ENCODE results near the gene OSBPL5.

Gene OSBPL5

GRCh38 chr11:3104051-3104714, 60.9 kb downstream of the OSBPL5 start:
- H3K36me3 Mint-ChIP-seq = no peaks in the 10 kb centered on the region
- no peaks in the 10 kb centered on the region for H3K9me3 Mint-ChIP-seq
- H3K4me1 Mint-ChIP-seq = peaks cover 9% of the 10 kb centered on the region
- no peak overlapping the region for H3K27ac Mint-ChIP-seq
- no peaks in the 10 kb centered on the region for H3K27me3 Mint-ChIP-seq
- H3K4me3 Mint-ChIP-seq = no peak overlapping the region

- no peaks in the 10 kb centered on the region for H3K36me3 Mint-ChIP-seq
- H3K9me3 Mint-ChIP-seq = no peaks in the 10 kb centered on the region
- peaks cover 15% of the 10 kb centered on the region for H3K4me1 Mint-ChIP-seq
- H3K27me3 Mint-ChIP-seq = no peaks in the 10 kb centered on the region
- H3K27ac Mint-ChIP-seq = no peak overlapping the region
- H3K4me3 Mint-ChIP-seq = no peak overlapping the region
Measured at GRCh38 chr11:3103076-3103475, 62.0 kb downstream of the OSBPL5 start.

DNA sequence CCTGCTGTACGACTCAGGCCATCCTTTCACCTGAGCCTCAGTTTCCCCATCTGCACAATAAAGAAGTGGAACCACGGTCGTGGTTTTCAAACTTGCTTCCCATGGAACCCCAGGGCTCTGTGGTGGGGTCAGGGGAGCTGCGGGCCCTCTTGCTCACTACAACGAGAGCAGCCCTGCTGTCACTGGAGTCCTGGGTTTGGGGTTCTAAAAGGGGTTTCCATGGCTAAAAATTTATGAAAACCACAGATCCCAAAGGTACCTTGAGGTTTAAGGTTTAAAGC, 62.5 kb downstream of the OSBPL5 start:
- Mint-ChIP-seq H3K27me3 (no peaks in the 10 kb centered on the region), H3K4me1 (peaks cover 18% of the 10 kb centered on the region), H3K4me3 (no peak overlapping the region), H3K36me3 (no peaks in the 10 kb centered on the region), H3K9me3 (no peaks in the 10 kb centered on the region), H3K27ac (no peak overlapping the region)

DNA sequence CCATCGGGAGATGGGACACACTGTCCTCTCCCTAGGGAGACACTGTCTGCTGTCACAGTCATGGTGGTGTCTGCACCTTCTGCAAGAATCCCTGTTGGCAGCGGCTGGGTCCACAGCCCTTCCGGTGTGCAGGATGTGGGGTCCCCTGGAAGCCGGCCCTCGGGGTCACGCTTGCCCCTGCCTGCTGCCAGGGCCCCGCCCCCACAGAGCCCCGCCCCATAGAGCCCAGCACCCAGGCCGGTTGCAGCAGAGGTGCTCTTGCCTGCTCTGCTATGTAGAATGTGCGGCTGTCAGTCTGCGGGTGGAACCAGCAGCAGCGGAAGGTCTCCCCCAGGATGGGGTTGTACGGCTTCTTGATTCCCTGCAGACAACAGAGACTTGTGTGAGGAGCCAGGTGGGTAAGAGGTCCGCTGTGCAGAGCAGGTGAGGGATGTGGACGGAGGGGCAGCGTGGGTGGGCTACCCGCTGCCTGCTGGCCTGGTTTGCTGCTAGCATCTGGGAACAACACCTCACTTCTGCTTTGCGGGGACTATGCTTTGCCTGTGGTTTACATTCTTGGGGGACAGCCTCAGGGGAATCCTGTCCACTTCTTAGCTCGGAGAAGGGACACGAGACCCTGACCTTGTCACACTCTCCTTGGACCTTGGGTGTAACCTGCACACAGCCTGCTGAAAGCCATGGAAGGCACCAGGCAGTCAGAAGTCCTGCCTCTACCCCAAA, 63.0 kb downstream of the OSBPL5 start:
- H3K27ac Mint-ChIP-seq = no peak overlapping the region
- H3K27me3 Mint-ChIP-seq = no peaks in the 10 kb centered on the region
- H3K4me1 Mint-ChIP-seq = peaks cover 18% of the 10 kb centered on the region
- no peak overlapping the region for H3K4me3 Mint-ChIP-seq
- H3K36me3 Mint-ChIP-seq = no peaks in the 10 kb centered on the region
- no peaks in the 10 kb centered on the region for H3K9me3 Mint-ChIP-seq

GRCh38 chr11:3099178-3099577, 65.9 kb downstream of the OSBPL5 start:
- Mint-ChIP-seq H3K27ac (no peak overlapping the region), H3K4me1 (peaks cover 18% of the 10 kb centered on the region), H3K27me3 (no peaks in the 10 kb centered on the region), H3K36me3 (peaks cover 2% of the 10 kb centered on the region), H3K9me3 (no peaks in the 10 kb centered on the region), H3K4me3 (no peak overlapping the region)

- Mint-ChIP-seq H3K4me1 (peaks cover 18% of the 10 kb centered on the region), H3K36me3 (peaks cover 2% of the 10 kb centered on the region), H3K9me3 (no peaks in the 10 kb centered on the region), H3K27ac (no peak overlapping the region), H3K4me3 (no peak overlapping the region), H3K27me3 (no peaks in the 10 kb centered on the region)
Measured at GRCh38 chr11:3096909-3097530, 68.1 kb downstream of the OSBPL5 start.

DNA sequence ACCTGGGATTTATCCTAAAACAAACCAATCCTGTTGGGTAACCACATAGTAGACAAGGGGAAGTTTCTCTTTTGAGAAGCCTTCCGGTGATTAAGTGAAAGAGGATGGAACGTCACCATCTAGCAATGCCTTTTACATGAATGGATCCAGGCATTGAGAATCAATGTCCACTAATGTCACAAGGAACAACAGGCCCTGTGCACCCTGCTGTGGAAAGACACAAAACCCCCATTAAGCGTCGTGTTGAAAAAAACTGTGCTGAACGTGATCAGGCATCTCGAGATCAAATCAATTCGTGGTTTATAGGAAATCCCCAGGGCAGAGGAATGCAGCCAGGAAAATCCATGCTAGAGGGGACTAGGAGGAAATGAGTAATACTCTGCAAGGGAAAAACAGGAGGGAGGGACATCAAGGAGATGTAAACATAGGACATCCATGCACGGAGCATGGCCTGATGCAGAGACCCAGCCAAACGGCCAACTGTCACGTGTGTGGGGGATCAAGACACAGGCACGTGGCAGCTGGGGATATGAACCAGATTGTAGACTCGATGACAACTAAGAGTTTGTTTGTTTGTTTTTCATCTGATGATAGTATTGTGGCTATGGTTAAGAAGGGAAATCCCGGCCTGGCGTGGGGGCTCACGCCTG, 69.3 kb downstream of the OSBPL5 start:
- H3K27ac Mint-ChIP-seq = no peak overlapping the region
- H3K27me3 Mint-ChIP-seq = no peaks in the 10 kb centered on the region
- no peaks in the 10 kb centered on the region for H3K9me3 Mint-ChIP-seq
- H3K4me1 Mint-ChIP-seq = peaks cover 18% of the 10 kb centered on the region
- H3K4me3 Mint-ChIP-seq = no peak overlapping the region
- H3K36me3 Mint-ChIP-seq = peaks cover 2% of the 10 kb centered on the region

GRCh38 chr11:3094223-3094824, 70.8 kb downstream of the OSBPL5 start:
- Mint-ChIP-seq H3K4me3 (no peak overlapping the region), H3K9me3 (no peaks in the 10 kb centered on the region), H3K36me3 (peaks cover 2% of the 10 kb centered on the region), H3K27me3 (no peaks in the 10 kb centered on the region), H3K4me1 (peaks cover 10% of the 10 kb centered on the region), H3K27ac (no peak overlapping the region)

DNA sequence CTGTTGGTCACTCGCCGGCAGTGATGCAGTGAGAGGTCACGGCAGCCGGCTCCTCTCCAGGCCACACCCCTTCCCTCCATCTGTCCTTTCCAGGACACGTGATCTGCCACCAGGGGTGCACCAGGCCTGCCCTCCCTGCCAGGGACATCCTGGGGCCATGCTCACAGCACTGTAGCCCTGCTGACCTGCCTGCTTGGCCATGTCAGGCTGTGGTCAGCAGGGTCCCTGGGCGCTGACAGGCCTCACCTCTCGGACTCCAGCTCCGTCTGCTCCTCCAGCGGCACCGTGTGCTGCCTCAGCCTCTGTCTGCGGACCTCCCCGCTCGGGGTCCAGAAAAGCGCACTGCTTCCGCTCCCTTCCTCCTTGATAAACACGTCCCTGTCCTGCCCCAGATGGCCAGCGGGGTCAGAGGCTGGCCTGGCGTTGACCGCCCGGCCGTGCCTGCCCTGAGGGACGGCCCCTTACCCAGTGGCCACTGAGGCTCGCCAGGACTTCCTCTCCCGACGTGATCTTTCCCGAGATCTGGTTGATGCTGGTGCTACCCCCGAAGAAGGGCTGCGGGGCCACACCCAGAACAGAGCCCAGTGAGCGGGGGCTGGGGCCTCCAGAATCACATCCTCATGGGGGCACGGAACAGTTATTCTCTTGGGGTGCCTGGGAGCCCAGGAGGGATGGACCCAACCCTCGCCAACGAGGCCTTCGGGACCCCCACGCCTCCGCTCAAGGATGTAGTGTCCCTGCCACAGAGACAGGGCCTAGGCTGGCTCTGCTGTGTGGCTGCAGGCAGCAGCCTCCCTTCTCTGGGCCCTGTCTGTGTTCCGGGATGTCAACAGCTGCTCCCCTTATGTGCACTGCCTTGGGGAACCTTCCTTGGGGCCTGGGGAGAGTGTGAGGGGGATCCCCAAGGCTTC, 71.6 kb downstream of the OSBPL5 start:
- no peak overlapping the region for H3K4me3 Mint-ChIP-seq
- H3K9me3 Mint-ChIP-seq = no peaks in the 10 kb centered on the region
- peaks cover 2% of the 10 kb centered on the region for H3K36me3 Mint-ChIP-seq
- H3K27me3 Mint-ChIP-seq = no peaks in the 10 kb centered on the region
- peaks cover 4% of the 10 kb centered on the region for H3K4me1 Mint-ChIP-seq
- H3K27ac Mint-ChIP-seq = no peak overlapping the region

DNA sequence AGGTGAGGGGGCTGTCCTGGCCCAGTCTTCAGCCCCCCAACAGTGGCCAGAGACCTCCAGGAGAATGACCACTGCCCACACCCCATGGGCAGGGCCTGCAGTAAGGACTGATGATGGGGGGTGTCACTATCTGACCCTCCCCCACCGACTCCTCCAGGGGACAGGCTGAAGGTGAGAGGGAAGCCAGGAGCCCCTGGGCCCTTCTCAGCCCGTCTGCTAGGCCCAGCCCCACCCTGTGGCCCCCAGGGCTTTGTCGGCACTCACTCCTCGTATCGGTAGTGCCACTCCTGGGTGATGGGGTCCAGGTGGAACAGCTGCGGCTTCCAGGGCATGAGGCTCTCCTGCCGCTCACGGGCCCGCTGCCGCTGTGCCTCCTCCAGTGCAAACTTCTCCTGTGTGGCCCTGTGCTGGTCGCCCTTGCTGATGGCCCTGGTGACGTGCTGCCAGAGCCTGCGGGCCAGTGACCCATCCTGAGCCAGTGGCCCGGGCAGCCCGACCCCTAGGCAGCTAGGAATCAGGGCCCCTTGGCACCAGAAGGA, 72.4 kb downstream of the OSBPL5 start:
- no peaks in the 10 kb centered on the region for H3K27me3 Mint-ChIP-seq
- H3K4me1 Mint-ChIP-seq = no peaks in the 10 kb centered on the region
- H3K36me3 Mint-ChIP-seq = peaks cover 2% of the 10 kb centered on the region
- H3K4me3 Mint-ChIP-seq = no peak overlapping the region
- no peak overlapping the region for H3K27ac Mint-ChIP-seq
- H3K9me3 Mint-ChIP-seq = no peaks in the 10 kb centered on the region

- Mint-ChIP-seq H3K27ac (no peak overlapping the region), H3K27me3 (no peaks in the 10 kb centered on the region), H3K36me3 (peaks cover 2% of the 10 kb centered on the region), H3K4me1 (no peaks in the 10 kb centered on the region), H3K9me3 (no peaks in the 10 kb centered on the region), H3K4me3 (no peak overlapping the region)
Measured at GRCh38 chr11:3091846-3092602, 73.1 kb downstream of the OSBPL5 start.

DNA sequence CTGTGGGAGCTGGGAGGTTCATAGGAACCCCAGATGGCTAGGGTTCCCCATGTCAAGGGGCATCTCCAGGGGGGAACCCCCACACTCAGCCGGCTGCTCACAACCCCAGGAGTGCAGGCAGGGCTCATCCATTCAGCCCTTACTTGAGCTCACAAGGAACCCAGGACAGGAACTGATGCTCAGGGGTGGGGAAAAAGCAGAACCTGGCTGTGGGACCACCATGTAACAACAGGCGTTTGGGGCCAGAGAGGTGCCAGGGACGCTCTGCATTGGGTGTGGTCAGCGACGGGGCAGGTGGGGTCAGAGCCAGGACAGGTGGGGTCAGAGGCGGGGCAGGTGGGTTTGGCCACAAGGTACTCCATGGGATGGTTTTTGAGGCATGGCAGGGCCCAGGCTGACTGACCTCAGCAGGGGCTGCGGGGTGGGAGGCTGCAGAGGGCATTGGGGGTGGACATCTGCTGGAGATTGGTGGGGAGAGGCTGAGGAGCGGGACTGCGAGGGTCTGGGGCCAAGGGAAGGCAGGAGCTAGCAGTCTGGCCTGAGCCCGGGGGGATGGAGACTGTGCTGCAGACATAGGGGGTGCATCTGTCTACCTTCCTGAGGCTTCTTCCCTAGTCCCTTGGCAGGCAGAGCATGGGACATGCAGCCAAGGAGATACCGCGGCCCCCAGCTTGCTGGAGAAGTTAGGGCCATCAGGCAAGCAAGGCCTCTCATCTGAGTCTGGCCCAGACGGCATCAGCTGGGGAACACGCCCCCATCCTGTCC, 73.8 kb downstream of the OSBPL5 start:
- Mint-ChIP-seq H3K27me3 (no peaks in the 10 kb centered on the region), H3K9me3 (no peaks in the 10 kb centered on the region), H3K27ac (no peak overlapping the region), H3K4me1 (no peaks in the 10 kb centered on the region), H3K36me3 (no peaks in the 10 kb centered on the region), H3K4me3 (no peak overlapping the region)

GRCh38 chr11:3090096-3090901, 74.8 kb downstream of the OSBPL5 start:
- no peaks in the 10 kb centered on the region for H3K4me1 Mint-ChIP-seq
- H3K36me3 Mint-ChIP-seq = no peaks in the 10 kb centered on the region
- no peak overlapping the region for H3K27ac Mint-ChIP-seq
- H3K27me3 Mint-ChIP-seq = no peaks in the 10 kb centered on the region
- H3K4me3 Mint-ChIP-seq = no peak overlapping the region
- no peaks in the 10 kb centered on the region for H3K9me3 Mint-ChIP-seq
